GM19025 (cell line): ENCODE measurements around the gene PRUNE2.

Experiments used
- ATAC-seq: cut with Tn5 transposase; IDR thresholded peaks from one replicate; pipeline ENCODE4 v1.9.1; 2021; ENCODE audit warnings: mild to moderate bottlenecking, low read depth, moderate library complexity; ENCODE audit not compliant: unreplicated experiment

Gene PRUNE2

DNA sequence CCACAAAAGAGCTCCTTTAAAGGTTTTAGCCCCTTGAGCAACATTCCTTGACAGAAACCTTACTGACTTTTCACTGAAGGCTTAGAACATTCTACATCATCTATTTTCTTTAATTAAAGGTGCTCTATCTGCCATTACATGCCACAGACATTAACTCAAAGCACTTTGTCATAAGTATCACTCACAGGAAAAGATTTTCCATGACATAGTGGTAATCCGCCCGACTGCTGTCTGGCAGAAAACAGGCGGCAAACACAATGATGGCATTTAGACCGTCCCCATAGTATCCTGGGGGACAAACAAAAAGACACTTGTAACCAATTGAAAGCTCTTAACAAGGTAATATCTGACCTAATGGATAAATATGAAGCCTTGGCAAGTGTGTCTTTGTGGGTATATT, 267.9 kb downstream of the PRUNE2 start:
- ATAC-seq, result no peak

DNA sequence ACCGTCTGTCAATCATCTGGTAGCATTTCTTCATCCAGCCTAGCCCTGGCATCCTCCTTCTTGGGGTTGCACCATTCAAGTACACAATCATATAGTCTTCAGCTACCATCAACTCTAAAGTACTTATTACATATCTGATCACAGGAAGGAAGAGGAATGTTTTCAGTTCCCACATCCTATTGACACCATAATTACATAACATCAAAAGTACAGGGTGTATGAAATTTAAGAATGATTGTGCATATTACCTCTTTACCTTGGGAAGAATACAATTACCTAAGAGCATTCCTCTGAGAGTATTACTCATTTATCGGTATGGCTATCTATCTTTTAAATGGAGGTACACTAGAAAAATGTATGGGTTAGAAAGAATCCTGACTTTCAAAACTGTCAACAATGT, 268.5 kb downstream of the PRUNE2 start:
- no peak for ATAC-seq

DNA sequence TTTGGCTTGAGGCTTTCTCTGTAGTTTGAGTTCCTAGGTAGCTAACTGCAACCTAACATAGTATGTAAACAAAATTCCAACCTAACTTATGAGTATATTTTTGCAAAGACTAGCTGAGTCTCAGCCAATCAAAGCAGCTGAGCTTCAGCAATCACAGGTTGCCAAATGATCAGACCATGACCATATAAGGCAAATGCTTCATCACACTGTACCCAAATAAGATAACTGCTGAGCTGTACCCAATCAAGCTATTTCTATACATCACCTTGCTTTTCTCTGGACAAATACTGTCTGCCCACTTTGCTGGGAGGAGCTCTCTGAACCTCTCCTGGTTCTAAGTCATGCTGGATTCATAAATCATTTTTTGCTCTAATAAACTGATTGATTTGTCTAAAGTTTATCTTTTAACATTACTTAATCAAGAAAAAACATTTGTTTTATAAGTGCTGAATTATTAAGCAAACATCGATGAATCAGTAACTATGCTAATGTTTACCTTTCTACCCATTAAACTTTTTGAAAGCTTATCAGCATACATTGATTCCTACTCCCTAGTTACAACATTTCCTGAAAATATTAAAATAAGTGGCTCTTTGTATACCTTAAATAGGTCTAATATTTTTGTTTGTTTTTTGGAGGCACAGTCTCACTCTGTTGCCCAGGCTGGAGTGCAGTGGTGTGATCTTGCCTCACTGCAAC, 271.4 kb downstream of the PRUNE2 start:
- no peak for ATAC-seq

DNA sequence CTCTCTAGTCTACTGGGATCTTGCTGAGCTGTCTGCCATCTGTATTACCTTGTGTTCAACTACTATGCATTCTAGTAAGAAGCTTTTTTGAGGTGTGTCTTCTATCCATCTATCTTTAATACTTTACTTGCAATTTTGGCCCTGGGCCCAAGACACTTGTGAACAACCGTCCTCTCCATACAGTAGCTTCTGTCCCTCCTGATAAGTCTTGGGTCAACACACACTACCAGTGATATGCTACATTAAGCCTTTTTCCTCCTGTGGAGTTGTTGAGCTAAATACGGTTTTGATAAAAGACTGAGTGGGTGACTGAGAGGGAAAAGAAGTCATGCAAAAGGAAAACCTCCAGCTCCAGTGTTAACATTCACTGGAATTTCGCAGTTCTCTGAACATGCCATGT, 275.0 kb downstream of the PRUNE2 start:
- ATAC-seq, result no peak

DNA sequence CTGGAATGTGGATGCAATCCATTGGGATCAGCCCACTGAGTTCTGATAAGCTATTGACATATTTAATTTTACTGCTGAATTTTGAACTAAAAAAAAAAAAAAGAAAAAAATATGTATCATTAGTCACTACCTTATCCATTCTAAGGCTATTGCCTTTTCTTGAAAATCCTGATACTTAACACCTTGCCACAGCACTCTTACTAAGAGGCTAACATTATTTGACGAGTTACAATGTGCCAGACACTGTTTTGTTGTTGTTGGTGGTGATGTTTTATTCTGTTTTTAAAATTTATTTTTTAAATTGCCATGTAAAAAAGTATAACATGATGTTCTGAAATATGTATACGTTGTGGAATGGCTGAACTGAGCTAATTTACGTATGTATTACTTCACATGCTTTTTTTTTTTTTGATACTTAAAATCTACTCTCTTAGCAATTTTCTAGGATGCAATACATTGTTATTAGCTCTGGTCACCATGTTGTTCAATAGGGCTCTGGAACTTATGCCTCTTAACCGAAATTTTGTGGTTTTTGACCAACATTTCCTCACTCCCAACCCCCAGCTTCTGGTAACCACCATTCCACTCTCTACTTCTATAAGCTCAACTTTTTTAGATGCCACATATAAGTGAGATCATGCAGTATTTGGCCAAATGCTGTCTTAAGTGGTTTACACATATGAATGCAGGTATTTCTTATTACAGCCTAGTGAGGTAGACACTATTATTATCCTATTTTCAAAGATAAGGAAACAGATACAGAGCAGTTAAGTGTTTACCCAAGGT, 276.5 kb downstream of the PRUNE2 start:
- ATAC-seq, result no peak

DNA sequence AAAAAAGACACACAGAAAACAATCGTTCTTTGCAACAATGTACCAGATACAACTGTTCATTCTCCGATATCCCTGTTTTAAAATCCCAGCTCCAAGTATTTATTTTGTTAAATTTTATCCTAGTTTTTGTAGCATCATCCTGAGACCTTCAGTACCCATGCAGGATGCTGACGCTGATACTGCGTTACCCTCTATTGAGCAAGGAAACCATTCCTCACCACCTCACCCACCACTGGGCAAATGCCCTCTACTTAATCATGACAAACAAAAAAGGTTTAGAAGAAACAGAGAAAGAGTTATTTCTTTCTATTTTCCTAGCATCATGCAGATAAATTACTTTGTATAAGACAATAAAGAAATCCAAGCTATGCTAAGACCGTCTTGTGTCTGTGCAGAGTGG, 277.8 kb downstream of the PRUNE2 start:
- no peak for ATAC-seq

DNA sequence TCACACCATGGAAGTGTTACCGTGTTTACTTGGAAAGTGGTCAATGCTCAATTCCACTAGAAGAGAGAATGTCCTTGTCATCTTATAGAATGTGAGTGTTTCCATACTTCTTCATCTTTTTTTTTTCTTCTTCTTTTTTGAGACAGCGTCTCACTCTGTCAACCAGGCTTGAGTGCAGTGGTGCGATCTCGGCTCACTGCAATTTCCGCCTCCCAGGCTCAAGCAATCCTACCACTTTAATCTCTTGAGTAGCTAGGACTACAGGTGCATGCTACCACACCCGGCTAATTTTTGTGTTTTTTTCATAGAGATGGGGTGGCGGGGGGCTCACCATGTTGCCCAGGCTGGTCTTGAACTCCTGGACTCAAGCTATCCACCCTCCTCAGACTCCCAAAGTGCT, 278.9 kb downstream of the PRUNE2 start:
- no peak for ATAC-seq

DNA sequence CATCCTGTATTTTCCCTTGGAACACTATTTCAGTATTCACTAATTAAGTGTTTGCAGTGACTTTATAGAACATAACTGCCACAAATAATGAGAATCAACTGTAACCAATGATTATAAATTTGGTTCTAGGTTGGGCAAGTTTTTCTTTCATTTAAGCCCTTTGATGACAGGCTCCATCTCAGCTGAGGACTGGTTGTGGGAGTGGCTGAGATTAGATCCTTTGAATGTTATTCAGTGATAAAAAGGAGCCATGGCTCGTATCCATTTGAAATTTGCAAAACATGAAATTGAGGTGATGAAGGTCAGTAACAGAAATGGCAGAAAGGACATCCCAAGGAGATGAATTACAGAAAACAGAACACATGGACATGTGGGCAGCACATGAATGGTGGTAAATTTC, 279.8 kb downstream of the PRUNE2 start:
- no peak for ATAC-seq

DNA sequence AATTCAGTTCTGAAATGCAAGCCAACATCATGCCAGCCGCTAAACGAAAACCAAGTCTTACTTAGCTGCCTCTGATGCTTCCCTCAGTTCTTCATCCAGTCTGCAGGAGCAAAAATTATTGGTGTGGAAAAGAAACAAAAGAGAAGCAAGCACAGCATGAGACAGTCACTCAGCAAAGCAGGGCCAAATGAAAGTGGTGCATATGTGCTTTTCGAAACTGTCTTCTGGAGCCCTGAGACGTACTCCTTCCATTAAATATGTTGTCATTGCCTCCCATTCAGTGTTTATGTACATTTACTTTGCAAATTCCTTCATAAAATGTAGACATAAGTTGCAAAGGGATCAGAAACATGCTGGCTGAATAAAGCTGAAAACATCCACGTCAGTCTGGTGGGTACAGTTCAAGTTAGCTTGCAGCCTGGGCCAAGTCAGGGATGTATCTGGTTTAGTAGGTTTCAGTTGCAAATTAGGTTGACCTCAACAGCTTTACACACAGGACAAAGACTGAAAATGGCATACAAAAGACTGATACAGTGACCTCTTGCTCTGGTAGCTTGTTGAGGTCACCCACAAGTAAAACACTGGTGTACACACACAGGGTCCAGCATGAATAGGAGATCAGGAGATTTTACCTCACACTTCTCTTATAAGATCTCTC, 281.4 kb downstream of the PRUNE2 start:
- peak; percentile 90 for ATAC-seq

DNA sequence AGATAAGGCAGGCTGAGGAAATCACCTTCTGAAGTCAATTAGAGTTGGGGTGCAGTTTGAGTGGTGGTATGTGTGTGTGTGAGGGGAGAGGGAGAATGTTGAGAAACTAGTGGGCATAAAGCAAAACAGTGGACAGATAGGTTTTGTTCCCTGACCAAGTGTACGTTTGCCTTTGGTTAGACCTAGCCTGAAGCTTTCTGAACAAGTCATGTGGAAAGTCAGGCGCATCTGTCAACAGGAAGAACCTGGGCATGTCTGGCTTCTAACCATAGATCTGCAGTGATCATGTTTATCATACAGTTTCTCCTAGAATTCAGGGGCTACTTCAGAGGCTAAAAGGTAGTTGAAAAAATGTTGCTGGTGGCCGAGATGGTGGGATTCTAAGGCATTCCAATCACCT, 284.9 kb downstream of the PRUNE2 start:
- no peak for ATAC-seq

DNA sequence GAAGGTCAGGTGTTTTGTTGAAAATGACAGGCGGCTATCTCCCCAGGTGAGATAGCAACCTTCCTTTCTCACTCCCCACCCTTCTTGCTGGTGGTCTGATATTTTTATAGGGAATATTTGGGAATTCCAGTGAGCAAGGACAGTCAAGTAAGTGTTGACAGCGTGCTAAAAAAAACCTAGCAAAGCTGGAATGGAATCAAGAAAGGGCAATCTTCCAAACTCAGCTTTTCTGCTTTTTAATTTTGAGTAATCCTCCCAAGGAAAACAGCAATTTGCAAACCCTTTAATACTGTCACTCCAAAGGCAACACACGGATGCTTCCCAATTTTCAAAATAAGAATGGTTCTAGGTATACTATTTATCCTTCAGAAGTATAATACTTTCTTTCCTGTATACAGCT, 285.3 kb downstream of the PRUNE2 start:
- no peak for ATAC-seq

DNA sequence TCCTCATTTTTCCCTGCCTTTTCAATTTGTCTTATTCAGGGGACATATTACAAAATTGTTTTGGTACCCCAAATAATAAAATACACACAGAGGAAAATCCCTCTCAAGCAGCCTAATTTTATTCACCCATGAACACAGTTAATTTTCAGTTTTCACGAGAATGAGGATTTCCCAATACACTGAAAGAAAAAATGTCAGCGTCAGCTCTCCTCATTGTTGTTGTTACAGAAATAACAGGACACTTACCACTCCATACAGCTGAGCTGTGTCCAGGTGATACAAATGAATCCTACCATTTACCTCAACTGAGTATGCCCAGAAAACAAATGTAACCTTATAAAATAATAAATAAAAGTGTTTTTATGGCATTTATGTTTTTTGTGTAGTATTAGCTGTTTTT, 286.3 kb downstream of the PRUNE2 start:
- no peak for ATAC-seq

DNA sequence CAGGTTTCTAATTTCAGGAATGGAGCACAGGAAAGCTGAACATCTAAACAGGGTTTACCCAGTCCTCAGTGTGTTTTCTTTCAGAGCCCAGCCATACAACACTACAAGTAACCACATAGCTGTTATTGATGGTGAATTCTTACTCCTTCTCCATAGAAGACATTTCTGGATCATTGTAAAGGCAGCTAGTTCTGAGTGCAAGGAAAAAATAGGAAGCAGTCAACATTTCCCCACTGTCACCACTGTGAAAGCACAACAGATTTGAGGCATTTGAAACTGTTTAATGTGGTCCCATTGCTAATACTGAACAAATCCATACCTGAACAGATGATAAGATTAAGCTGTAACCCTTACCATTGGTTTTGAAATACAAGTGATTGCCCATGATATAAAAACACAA, 286.7 kb downstream of the PRUNE2 start:
- no peak for ATAC-seq

DNA sequence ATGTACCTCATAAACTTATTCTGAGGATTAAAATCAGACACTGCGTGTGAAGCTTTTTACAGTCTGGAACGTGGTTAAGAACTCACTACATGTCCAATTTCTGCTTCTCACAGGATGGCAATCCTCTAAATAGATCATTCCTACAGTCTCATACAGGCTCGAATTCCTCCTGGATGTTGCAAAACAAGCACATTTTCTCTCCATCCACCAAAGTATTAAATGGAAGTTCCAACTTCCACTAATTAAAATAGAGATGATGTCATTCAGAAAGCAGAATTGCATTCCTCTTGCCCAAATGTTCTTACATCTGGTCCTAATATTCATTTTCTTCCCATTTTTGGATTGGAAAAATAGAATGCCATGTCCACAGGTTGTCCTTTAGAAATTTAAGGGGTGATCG, 287.2 kb downstream of the PRUNE2 start:
- ATAC-seq, result no peak

DNA sequence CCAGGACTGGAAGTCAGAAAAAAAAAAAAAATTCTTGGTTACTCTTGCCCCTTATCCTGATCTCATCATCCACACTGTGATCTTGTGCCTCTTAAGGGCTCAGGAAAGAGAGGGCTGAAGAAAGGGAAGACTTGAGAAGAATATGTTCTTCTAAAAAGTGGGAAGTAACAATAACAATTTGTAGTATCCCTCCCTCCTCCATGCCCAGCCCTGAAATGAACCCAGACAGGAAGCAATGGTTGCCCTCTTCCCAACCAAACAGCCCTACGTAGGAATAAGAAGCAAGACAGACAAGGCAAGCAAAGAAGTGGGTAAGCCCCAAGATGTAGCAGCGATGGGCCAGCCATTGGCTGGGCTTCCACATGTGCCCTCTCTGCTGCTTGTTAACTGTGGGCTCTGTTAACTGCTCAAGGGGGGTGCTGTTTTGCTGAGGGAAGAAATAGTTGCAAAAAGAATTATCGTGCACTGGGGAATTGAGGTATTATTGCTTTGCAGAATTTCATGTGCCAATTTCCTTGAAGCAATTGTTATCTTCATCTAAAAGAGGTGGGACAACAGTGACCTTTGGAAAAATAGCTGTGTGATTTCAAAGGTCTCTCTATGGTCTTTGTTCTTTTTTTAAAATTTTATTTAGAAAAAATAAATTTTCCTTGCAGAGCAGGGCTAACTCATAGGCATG, 288.3 kb downstream of the PRUNE2 start:
- ATAC-seq, result no peak

DNA sequence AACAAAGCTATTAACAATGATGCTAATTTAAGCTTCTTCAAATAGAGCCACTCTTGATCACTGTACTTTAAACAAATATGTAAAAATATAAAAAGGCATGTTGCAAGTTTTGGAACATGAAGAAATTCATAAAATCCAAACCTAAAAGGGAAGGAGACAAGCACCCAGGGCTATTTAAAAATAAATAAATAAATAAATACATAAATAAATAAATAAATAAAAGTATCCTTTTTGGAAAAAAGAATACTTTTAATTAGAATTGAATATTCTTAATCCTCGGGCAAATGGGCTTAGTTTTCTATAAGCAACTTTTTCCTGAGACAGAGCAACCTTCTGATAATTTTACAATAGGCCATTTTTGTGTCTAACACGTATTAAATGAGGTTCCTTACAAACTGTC, 289.1 kb downstream of the PRUNE2 start:
- ATAC-seq, result no peak

DNA sequence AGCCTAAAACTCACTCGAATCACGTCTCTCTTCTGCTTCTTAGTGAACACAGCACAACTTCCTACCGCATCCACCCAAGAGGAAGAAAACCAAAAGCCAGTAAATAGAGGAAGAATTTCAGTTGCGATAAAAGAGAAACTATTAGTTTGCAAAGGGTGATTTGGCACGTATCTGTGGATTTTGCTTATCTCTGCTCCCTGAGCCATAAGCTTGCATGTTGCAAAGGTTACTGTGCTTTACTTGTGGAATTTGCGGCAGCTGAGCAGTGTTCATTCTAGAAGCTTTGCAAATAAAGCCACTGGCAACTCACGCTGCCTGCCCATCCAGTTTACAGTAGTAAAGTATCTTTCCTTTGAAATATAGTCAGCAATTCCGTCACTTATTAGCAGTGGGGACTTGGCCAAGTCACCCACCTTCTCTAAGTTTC, 290.7 kb downstream of the PRUNE2 start:
- no peak for ATAC-seq

DNA sequence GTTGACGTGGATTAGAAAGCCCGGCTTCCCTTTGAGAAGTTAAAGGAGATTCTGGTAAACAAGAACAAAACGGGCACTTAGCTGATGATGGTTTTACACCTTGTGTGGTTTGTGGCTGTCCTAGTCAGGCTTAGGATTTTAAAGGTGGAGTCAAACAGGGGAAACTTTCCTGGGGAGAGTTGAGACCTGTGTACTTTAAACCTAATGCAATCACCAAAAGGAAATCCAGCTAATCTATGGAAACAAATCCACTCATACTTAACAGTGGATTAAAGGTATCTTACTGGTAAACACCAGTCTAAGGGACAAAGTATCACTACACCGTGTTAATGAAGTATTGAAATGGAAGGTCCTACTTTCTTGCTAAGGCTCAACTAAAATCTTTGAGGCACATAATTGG, 291.9 kb downstream of the PRUNE2 start:
- no peak for ATAC-seq

DNA sequence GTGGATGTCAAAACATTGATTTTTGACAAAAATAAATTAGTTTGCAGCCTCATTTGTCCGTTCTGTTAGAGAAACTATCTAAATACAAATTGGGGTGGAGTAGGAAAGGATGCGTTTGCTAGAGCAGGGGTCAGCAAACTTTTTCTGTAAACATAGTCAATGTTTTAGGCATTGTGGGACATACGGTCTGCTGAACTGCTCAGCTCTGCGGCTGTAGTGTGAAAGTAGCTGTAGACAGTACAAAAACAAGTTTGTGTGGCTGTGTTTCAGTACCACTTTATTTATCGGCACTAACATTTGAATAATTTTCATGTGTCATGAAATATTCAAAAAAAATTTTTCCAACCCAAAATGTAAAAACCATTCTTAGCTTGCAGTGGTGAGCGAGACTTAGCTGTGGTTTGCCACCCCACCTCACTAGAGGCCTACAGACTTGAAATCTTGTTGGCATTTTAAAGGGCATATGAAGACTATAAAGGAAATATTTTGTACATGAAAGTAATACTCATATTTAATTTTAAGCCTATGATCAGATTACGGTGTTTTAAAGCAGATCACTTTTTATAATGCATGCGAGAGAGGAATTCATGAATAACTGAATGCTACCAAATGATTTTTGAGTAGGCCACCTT, 292.6 kb downstream of the PRUNE2 start:
- no peak for ATAC-seq

DNA sequence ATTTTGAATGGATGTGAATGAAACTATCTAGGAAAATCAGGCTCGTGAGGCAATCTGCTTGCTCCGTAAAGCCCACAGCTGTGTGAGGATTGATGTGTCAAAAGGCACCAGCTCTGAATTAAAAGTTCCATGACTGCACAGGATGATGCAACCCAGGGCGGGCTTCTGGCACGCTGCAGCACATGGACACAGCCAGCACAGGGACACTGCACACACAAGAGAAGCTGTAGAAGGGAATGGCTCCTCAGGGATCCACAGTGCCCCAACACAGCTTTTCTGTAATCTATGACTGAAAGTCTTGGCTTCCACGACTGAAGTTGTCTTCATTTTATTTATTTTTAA, 295.9 kb downstream of the PRUNE2 start:
- no peak for ATAC-seq
